ENCODE measurements around the gene PPIP5K1.

Gene PPIP5K1

DNA sequence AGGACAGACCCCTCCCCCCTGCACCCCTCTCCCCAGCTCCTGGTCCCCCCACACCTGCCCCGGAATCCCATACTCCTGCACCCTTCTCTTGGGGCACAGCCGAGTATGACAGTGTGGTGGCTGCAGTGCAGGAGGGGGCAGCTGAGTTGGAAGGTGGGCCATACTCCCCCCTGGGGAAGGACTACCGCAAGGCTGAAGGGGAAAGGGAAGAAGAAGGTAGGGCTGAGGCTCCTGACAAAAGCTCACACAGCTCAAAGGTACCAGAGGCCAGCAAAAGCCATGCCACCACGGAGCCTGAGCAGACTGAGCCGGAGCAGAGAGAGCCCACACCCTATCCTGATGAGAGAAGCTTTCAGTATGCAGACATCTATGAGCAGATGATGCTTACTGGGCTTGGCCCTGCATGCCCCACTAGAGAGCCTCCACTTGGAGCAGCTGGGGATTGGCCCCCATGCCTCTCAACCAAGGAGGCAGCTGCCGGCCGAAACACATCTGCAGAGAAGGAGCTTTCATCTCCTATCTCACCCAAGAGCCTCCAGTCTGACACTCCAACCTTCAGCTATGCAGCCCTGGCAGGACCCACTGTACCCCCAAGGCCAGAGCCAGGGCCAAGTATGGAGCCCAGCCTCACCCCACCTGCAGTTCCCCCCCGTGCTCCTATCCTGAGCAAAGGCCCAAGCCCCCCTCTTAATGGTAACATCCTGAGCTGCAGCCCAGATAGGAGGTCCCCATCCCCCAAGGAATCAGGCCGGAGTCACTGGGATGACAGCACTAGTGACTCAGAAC, 62.8 kb downstream of the PPIP5K1 start:
- TF ChIP-seq, protein P1, sequence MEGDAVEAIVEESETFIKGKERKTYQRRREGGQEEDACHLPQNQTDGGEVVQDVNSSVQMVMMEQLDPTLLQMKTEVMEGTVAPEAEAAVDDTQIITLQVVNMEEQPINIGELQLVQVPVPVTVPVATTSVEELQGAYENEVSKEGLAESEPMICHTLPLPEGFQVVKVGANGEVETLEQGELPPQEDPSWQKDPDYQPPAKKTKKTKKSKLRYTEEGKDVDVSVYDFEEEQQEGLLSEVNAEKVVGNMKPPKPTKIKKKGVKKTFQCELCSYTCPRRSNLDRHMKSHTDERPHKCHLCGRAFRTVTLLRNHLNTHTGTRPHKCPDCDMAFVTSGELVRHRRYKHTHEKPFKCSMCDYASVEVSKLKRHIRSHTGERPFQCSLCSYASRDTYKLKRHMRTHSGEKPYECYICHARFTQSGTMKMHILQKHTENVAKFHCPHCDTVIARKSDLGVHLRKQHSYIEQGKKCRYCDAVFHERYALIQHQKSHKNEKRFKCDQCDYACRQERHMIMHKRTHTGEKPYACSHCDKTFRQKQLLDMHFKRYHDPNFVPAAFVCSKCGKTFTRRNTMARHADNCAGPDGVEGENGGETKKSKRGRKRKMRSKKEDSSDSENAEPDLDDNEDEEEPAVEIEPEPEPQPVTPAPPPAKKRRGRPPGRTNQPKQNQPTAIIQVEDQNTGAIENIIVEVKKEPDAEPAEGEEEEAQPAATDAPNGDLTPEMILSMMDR (IDR thresholded peaks at IDR 0.05; ENCODE audit: unreplicated experiment in 3 of 3): no peak
- no peak overlapping the region for H3K27ac Mint-ChIP-seq
- H3K4me3 Mint-ChIP-seq: no peak overlapping the region
- peaks cover 50% of the 10 kb centered on the region for H3K36me3 Mint-ChIP-seq (ENCODE audit: low read depth)
- H3K4me1 Mint-ChIP-seq: peaks cover 25% of the 10 kb centered on the region
- H3K27me3 Mint-ChIP-seq (ENCODE audit: low read depth): no peaks in the 10 kb centered on the region
- H3K9me3 Mint-ChIP-seq: peaks cover 27% of the 10 kb centered on the region

DNA sequence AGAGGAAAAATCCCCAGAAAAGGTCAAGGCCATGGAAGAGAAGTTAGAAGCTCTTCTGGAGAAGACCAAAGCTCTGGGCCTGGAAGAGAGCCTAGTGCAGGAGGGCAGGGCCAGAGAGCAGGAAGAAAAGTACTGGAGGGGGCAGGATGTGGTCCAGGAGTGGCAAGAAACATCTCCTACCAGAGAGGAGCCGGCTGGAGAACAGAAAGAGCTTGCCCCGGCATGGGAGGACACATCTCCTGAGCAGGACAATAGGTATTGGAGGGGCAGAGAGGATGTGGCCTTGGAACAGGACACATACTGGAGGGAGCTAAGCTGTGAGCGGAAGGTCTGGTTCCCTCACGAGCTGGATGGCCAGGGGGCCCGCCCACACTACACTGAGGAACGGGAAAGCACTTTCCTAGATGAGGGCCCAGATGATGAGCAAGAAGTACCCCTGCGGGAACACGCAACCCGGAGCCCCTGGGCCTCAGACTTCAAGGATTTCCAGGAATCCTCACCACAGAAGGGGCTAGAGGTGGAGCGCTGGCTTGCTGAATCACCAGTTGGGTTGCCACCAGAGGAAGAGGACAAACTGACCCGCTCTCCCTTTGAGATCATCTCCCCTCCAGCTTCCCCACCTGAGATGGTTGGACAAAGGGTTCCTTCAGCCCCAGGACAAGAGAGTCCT, 63.6 kb downstream of the PPIP5K1 start:
- TF ChIP-seq, protein P1 (IDR thresholded peaks at IDR 0.05; ENCODE audit: unreplicated experiment in 3 of 3): no peak
- Mint-ChIP-seq H3K4me1 (peaks cover 19% of the 10 kb centered on the region), H3K27ac (no peak overlapping the region), H3K9me3 (peaks cover 34% of the 10 kb centered on the region), H3K36me3 (ENCODE audit: low read depth) (peaks cover 58% of the 10 kb centered on the region), H3K4me3 (no peak overlapping the region), H3K27me3 (ENCODE audit: low read depth) (no peaks in the 10 kb centered on the region)

DNA sequence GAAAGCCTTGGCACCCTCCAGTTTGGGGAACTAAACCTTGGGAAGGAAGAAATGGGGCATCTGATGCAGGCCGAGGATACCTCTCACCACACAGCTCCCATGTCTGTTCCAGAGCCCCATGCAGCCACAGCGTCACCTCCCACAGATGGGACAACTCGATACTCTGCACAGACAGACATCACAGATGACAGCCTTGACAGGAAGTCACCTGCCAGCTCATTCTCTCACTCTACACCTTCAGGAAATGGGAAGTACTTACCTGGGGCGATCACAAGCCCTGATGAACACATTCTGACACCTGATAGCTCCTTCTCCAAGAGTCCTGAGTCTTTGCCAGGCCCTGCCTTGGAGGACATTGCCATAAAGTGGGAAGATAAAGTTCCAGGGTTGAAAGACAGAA, 64.9 kb downstream of the PPIP5K1 start:
- peaks cover 11% of the 10 kb centered on the region for H3K4me1 Mint-ChIP-seq
- H3K27me3 Mint-ChIP-seq (ENCODE audit: low read depth): no peaks in the 10 kb centered on the region
- no peak overlapping the region for H3K4me3 Mint-ChIP-seq
- TF ChIP-seq, protein P1 (IDR thresholded peaks at IDR 0.05; ENCODE audit: unreplicated experiment in 3 of 3): no peak
- peaks cover 70% of the 10 kb centered on the region for H3K36me3 Mint-ChIP-seq (ENCODE audit: low read depth)
- H3K9me3 Mint-ChIP-seq: peaks cover 34% of the 10 kb centered on the region
- no peak overlapping the region for H3K27ac Mint-ChIP-seq

- Mint-ChIP-seq H3K27ac (no peak overlapping the region), H3K27me3 (ENCODE audit: low read depth) (no peaks in the 10 kb centered on the region), H3K4me1 (peaks cover 16% of the 10 kb centered on the region), H3K4me3 (no peak overlapping the region), H3K9me3 (peaks cover 34% of the 10 kb centered on the region), H3K36me3 (ENCODE audit: low read depth) (peaks cover 71% of the 10 kb centered on the region)
- TF ChIP-seq, protein P1 (IDR thresholded peaks at IDR 0.05; ENCODE audit: unreplicated experiment in 3 of 3): no peak
Observed at GRCh38 chr15:43524254-43524845, 65.7 kb downstream of the PPIP5K1 start.

DNA sequence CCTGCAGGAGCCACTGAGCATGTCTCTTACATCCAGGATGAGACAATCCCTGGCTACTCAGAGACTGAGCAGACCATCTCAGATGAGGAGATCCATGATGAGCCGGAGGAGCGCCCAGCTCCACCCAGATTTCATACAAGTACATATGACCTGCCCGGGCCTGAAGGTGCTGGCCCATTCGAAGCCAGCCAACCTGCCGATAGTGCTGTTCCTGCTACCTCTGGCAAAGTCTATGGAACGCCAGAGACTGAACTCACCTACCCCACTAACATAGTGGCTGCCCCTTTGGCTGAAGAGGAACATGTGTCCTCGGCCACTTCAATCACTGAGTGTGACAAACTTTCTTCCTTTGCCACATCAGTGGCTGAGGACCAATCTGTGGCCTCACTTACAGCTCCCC, 66.4 kb downstream of the PPIP5K1 start:
- peaks cover 70% of the 10 kb centered on the region for H3K36me3 Mint-ChIP-seq (ENCODE audit: low read depth)
- H3K4me1 Mint-ChIP-seq: peaks cover 23% of the 10 kb centered on the region
- H3K27ac Mint-ChIP-seq: no peak overlapping the region
- H3K9me3 Mint-ChIP-seq: peaks cover 34% of the 10 kb centered on the region
- TF ChIP-seq, protein P1 (IDR thresholded peaks at IDR 0.05; ENCODE audit: unreplicated experiment in 3 of 3): no peak
- no peak overlapping the region for H3K4me3 Mint-ChIP-seq
- H3K27me3 Mint-ChIP-seq (ENCODE audit: low read depth): no peaks in the 10 kb centered on the region

All from nephron (organoid).